Smooth muscle cell (in vitro differentiated cells): ENCODE results near the gene ABCB8. TPM values are rescaled to one million over a fixed set of nuclear protein-coding genes. Genes with fewer than 3 reads are reported as not detected.
"Not testable (repeated sequence)": the region's sequence is repeated elsewhere in the genome, so short reads cannot be mapped to it uniquely, and the experiment has no call there.

Experiments used
- DNase-seq: peaks from one replicate; lab custom pipeline; 2025; ENCODE audit not compliant: unreplicated experiment; lab: John Stamatoyannopoulos, UW
- H2AFZ ChIP-seq: fragments of 200-600 bp; sonication (generic); 2 replicates; pipeline ENCODE4 v1.6.0; 2016; ENCODE audit warnings: antibody characterized with exemption, low read depth, mild to moderate bottlenecking
- H3F3A ChIP-seq: fragments of 200-600 bp; sonication (generic); 2 replicates; pipeline ENCODE4 v1.6.0; 2017; ENCODE audit warnings: antibody characterized with exemption, low read depth
- H3K27ac ChIP-seq: fragments of 200-600 bp; sonication (generic); 2 replicates; pipeline ENCODE4 v1.5.1; 2016; ENCODE audit warnings: low read depth, mild to moderate bottlenecking
- H3K27me3 ChIP-seq: fragments of 200-600 bp; sonication (generic); 2 replicates; pipeline ENCODE4 v1.6.1; 2016; ENCODE audit warnings: low read depth, mild to moderate bottlenecking
- H3K36me3 ChIP-seq: fragments of 200-600 bp; sonication (generic); 2 replicates; pipeline ENCODE4 v1.5.1; 2016; ENCODE audit warnings: low read depth
- H3K4me1 ChIP-seq: fragments of 200-600 bp; sonication (generic); 2 replicates; pipeline ENCODE4 v1.5.1; 2016; ENCODE audit warnings: low read depth
- H3K4me2 ChIP-seq: fragments of 200-600 bp; sonication (generic); 2 replicates; pipeline ENCODE4 v1.6.0; 2016; ENCODE audit warnings: mild to moderate bottlenecking
- H3K4me3 ChIP-seq: fragments of 200-600 bp; sonication (generic); 2 replicates; pipeline ENCODE4 v1.5.1; 2016; ENCODE audit warnings: mild to moderate bottlenecking
- H3K79me2 ChIP-seq: fragments of 200-600 bp; sonication (generic); 2 replicates; pipeline ENCODE4 v1.6.0; 2016; ENCODE audit warnings: low read depth, mild to moderate bottlenecking
- H3K9ac ChIP-seq: fragments of 200-600 bp; sonication (generic); 2 replicates; pipeline ENCODE4 v1.6.0; 2016; ENCODE audit warnings: low read depth
- H3K9me3 ChIP-seq: fragments of 200-600 bp; sonication (generic); replicated peaks from 2 replicates; pipeline ENCODE4 v1.5.1; 2016; ENCODE audit warnings: low read depth
- H4K20me1 ChIP-seq: fragments of 200-600 bp; sonication (generic); 2 replicates; pipeline ENCODE4 v1.6.0; 2016; ENCODE audit warnings: low read depth
- CTCF ChIP-seq: fragments of 200-600 bp; sonication (generic); IDR thresholded peaks from 2 replicates; pipeline ENCODE4 v1.5.1; 2017; ENCODE audit warnings: borderline replicate concordance, mild to moderate bottlenecking, antibody characterized with exemption; ENCODE audit not compliant: insufficient read depth, poor library complexity, severe bottlenecking
- WGBS: methylation state at CpG from one replicate; pipeline ENCODE4 v1.1.7; 2016; ENCODE audit warnings: low lambda C conversion rate; 5-methylcytosine and 5-hydroxymethylcytosine counted together
- polyA plus RNA-seq: library from polyadenylated mRNA; unstranded; fragments of >200 nt; fragmentation: Nextera tagmentation; extraction: Ambion mirVana; gene quantifications from 2 replicates; pipeline ENCODE4 v1.2.1, GENCODE V29; 2016
- total RNA-seq: library from RNA; depleted of rRNA; stranded (reverse); fragments of >200 nt; gene quantifications from 2 replicates; pipeline ENCODE4 v1.2.3, GENCODE V29; 2014

The ABCB8 gene
- total and polyA plus RNA-seq, 2 experiments from 2014 or later: 23.4 to 24.2 TPM

DNA sequence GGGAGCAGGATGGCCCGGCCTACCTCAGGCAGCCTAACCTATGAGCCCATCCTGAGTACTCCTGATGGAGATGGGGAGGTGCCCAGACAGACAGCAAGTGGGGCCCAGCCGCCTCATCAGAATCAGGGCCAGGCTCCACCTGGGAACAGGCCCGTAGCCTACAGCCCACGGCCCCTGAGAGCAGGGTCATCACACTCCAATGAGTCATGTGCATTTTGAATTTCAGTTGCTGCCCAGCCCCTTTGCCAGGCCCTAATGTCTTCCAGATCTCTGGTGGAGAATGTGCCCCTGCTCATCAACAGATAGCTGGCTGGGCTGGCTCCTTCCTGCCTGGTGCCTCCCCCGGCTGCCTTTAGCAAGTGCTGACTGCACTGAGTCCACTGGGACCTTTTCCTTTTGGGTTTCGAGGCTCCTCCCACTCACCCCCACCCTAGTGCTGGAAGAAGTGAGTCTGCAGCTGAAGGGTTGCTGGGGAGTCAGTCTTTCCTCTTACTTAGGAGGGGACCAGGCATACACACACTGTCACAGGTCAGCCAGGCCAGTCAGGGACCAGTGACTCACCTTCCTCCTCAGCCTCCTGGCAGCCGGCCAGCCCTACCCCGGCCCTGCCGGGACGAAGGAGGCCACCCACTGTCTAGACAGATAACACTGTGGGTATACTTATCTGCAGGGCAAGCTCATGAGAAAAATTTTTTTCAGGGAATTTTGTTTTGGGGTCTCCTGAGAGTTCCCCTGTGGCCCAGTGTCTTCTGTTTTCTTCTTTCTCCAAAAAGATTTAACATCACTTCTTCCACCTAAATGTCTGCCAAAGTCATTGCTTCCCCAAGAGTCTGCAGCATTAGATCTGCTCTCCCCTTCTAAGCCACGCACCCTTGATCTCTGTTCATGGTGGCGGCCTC is 10.9 kb downstream of the ABCB8 start:
- Histone ChIP-seq H3K4me1 (peaks cover 4% of the 10 kb centered on the region), H3K9ac (peak overlapping the region; percentile 78), H4K20me1 (no peaks in the 10 kb centered on the region), H3K79me2 (no peaks in the 10 kb centered on the region), H2AFZ (no peak overlapping the region), H3K9me3 (no peaks in the 10 kb centered on the region), H3F3A (peaks cover 21% of the 10 kb centered on the region), H3K4me3 (no peak overlapping the region), H3K27ac (peak overlapping the region; percentile 98), H3K36me3 (no peaks in the 10 kb centered on the region), H3K27me3 (no peaks in the 10 kb centered on the region), H3K4me2 (peak overlapping the region; percentile 69)
- WGBS: 16% methylated on average over 12 of the region's 12 CpGs
- no peak for TF ChIP-seq CTCF
- DNase-seq: peak; percentile 69

DNA sequence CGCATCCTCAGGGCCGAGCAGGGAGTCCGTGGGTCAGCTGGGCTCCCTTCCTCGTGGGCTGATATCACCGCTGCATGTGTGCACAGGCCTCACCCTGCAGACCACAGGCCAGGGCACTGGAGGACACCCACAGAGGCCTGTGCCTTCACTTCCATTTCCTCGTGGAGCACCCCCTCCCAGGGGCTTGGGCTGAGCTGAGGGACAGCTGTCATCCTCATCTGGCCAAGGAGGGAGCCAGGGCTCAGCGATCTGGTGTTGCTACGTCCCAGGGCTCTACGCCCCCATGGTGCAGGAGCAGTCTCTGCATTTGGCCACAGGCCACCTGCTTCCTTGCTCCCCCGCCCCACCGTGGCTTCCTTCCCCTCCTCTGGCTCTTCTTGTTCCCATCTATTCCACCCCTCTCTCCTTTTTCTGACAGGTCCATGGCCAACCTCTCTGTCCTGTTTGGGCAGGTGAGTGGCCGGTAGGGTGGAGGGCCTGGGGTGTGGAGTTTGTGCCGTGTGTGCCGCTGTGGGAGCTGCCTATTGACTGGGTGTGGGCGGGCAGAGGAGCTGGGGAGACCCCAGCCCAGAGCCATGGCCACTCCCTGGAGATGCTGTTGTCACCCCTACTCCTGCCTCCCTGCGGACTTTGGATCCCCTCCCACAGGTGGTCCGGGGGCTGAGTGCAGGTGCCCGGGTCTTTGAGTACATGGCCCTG is 11.7 kb downstream of the ABCB8 start:
- H3K9me3 ChIP-seq: no peaks in the 10 kb centered on the region
- H3K4me2 ChIP-seq: peak overlapping the region; percentile 69
- peaks cover 21% of the 10 kb centered on the region for H3F3A ChIP-seq
- H2AFZ ChIP-seq: no peak overlapping the region
- WGBS: 66% methylated on average over 18 of the region's 18 CpGs
- H3K27me3 ChIP-seq: no peaks in the 10 kb centered on the region
- H3K4me3 ChIP-seq: no peak overlapping the region
- H3K9ac ChIP-seq: peak overlapping the region; percentile 53
- H3K27ac ChIP-seq: peak overlapping the region; percentile 98
- H4K20me1 ChIP-seq: no peaks in the 10 kb centered on the region
- no peaks in the 10 kb centered on the region for H3K79me2 ChIP-seq
- TF ChIP-seq CTCF: no peak
- peaks cover 4% of the 10 kb centered on the region for H3K4me1 ChIP-seq
- no peaks in the 10 kb centered on the region for H3K36me3 ChIP-seq
- DNase-seq: no peak

DNA sequence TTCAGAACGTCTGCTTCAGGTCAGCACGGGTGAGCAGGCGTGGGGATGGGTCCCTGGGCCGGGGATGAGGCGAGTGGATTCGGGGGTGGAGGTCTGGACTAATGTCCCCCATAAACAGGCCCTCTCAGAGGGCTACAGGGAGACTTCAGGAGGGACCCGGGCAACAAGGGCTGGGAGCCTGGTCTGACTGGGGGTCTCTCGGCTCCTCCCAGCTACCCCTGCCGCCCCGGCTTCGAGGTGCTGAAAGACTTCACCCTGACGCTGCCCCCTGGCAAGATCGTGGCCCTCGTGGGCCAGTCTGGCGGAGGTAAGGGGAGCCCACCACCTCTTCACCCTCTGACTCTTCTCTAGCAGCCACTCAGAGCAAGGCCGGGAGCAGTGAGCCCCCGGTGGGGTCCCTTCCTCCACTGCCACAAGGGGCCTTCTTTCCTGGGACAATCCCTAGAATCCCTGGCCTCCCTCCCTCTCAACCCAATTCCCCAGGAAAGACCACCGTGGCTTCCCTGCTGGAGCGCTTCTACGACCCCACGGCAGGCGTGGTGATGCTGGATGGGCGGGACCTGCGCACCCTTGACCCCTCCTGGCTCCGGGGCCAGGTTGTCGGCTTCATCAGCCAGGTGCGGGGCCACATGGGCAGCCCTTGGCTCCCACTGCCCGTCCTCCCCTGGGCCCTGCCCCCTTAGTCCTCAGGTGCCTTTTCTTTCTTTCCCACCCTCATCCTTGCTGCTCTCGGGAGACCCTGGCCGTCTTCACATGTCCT is 12.5 kb downstream of the ABCB8 start:
- no peak for TF ChIP-seq CTCF
- Histone ChIP-seq H3K4me1 (peaks cover 4% of the 10 kb centered on the region), H3K27me3 (no peaks in the 10 kb centered on the region), H3K79me2 (no peaks in the 10 kb centered on the region), H3F3A (peaks cover 21% of the 10 kb centered on the region), H3K4me3 (no peak overlapping the region), H3K9ac (peak overlapping the region; percentile 53), H3K36me3 (no peaks in the 10 kb centered on the region), H3K27ac (peak overlapping the region; percentile 98), H4K20me1 (no peaks in the 10 kb centered on the region), H3K9me3 (no peaks in the 10 kb centered on the region), H2AFZ (no peak overlapping the region), H3K4me2 (peak overlapping the region; percentile 69)
- 96% methylated on average over 30 of the region's 30 CpGs for WGBS
- DNase-seq: no peak

DNA sequence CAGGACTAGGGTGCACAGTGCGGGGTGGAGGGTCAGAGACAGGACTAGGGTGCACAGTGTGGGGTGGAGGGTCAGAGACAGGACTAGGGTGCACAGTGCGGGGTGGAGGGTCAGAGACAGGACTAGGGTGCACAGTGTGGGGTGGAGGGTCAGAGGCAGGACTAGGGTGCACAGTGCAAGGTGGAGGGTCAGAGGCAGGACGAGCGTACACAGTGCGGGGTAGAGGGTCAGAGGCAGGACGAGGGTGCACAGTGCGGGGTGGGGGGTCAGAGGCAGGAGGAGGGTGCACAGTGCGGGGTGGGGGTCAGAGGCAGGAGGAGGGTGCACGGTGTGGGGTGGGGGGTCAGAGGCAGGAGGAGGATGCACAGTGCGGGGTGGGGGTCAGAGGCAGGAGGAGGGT is 15.2 kb downstream of the ABCB8 start:
- H4K20me1 ChIP-seq: not testable (repeated sequence)
- WGBS: 100% methylated on average over 2 of the region's 10 CpGs

More for the DNA sequence above, 15.2 kb downstream of the ABCB8 start:
- H2AFZ ChIP-seq, H3K4me1 ChIP-seq, H3K9ac ChIP-seq, H3K27me3 ChIP-seq, H3K4me3 ChIP-seq, H3K4me2 ChIP-seq, H3K36me3 ChIP-seq, DNase-seq, H3K9me3 ChIP-seq, H3K27ac ChIP-seq, H3K79me2 ChIP-seq: not testable (repeated sequence)
- H3F3A ChIP-seq: peaks cover 14% of the 10 kb centered on the region
